DND-41 (cell line): ENCODE measurements around the gene LIM2.

Source experiments
- CTCF ChIP-seq: IDR thresholded peaks from 2 replicates; pipeline ENCODE4 v1.5.1; 2012; ENCODE audit warnings: borderline replicate concordance, low read length, moderate library complexity, mild to moderate bottlenecking; ENCODE audit not compliant: poor library complexity, severe bottlenecking; ENCODE audit errors: extremely low read depth
- EZH2 ChIP-seq: IDR thresholded peaks from 3 replicates; pipeline ENCODE4 v1.6.1; 2012; ENCODE audit warnings: borderline replicate concordance, low read depth, mild to moderate bottlenecking, moderate library complexity, low read length, inconsistent platforms; ENCODE audit not compliant: severe bottlenecking

GRCh38 chr19:51415187-51415586 lies 27.4 kb upstream of the LIM2 start:
- TF ChIP-seq EZH2 (no peak), CTCF (no peak)
